ENCODE results near the gene ELL2.
"Not testable (repeated sequence)": the region's sequence is repeated elsewhere in the genome, so short reads cannot be mapped to it uniquely, and the experiment has no call there.

Gene ELL2

GRCh38 chr5:95838001-95838520 is 123.6 kb downstream of the ELL2 start:
- DNase-seq (ENCODE audit: low spot score): no peak

GRCh38 chr5:95837492-95837891 is 124.2 kb downstream of the ELL2 start:
- no peak for DNase-seq (ENCODE audit: low spot score)

DNA sequence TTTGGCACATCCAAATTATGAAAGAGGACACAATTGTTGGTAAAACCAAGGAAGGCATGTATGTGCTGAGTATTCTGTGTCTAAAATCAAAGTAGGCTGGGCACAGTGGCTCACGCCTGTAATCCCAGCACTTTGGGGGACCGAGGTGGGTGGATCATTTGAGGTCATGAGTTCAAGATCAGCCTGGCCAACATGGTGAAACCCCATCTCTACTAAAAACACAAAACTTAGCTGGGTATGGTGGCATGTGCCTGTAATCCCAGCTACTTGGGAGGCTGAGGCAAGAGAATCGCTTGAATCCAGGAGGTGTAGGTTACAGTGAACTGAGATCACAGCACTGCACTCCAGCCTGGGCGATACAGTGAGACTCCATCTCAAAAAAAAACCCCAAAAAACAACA is 124.7 kb downstream of the ELL2 start:
- not testable (repeated sequence) for DNase-seq (ENCODE audit: low spot score)

DNA sequence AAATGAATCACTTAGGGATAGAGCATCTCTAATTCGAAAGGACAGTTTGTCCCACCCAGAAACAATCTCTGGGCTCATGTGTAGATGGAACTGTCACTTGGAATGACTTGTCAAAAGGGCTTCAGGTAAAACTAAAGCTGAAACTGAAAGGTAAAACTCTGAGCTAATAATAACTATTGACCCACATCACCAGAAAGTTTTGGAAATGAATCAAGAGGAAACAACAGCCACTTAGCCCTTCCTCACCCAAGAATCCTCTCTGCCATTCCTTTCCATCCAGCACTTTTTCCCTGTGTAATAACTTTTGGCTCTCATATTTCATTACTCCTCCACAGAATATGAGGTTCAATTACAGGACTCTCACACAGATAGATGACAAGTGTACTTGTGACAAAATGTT is 125.1 kb downstream of the ELL2 start:
- no peak for DNase-seq (ENCODE audit: low spot score)

GRCh38 chr5:95835682-95836385 is 125.8 kb downstream of the ELL2 start:
- DNase-seq (ENCODE audit: low spot score): no peak
